GM18520 (cell line): Measurements from ENCODE around the gene GRIK1.

Experiments used
- ATAC-seq: cut with Tn5 transposase; IDR thresholded peaks from one replicate; pipeline ENCODE4 v1.9.1; 2021; ENCODE audit not compliant: unreplicated experiment

GRIK1 gene

DNA sequence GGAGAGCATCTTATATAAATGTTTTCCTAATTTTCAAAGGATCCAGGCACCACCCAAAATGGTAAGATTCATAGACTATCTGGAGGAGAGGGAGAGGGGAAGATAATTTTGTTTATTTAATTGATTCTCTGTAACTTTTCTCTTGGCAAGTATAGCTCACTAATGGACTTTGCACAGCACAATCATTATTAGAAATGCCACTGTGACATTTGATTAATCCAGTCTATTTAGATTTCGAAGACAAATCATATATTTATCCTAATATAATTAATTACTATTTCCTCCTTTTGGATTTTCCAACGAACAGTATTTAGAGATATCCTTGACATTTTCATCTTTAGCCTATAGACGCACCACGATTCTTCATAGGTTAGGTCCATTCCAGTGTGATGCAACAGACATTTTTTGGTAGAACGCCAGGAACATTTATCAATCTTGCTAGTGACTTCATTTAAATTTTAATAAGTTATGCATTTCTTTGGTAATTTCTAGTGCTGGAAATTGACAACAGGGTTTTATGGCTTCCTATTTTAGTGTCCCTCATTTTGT is 152.4 kb downstream of the GRIK1 start:
- ATAC-seq, result no peak

DNA sequence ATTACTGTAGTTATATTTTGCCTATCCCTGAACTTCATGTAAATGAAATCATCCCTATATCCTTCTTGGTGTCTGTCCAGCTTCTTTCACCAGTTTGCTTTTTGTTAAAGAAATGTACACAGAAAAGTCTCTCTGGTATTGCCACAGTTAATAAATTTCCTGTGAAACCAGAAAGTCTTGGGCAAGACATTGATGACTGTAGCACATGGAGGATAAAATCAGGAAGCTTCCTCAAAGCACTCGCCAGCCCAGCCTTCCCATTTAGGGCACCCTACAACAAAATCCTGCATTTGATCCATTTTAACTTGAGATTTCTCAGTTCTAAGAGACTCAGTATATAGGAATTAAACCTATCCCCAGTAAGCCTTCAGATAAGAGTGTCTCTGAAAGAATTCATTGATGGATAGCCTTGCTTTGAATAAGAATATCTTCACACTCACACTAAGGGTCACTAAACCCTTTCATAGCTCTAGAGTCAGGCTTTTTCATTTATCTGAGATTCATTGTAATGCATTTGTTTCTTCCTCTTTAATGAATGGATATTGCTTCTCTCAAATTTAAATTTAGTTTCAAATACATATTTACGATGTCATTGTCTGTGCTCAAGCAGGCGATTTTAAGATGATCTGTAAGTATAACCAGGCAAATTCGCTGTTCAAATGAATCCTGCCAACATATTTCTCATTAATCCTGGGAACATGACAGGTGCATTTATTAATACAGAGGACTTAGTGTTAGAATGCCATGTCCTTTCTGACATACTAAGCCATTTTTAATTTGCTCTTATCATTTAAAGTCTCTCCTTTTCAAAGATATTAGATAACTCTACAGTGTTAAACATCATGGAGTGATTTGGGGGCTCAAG is 153.1 kb downstream of the GRIK1 start:
- no peak for ATAC-seq

DNA sequence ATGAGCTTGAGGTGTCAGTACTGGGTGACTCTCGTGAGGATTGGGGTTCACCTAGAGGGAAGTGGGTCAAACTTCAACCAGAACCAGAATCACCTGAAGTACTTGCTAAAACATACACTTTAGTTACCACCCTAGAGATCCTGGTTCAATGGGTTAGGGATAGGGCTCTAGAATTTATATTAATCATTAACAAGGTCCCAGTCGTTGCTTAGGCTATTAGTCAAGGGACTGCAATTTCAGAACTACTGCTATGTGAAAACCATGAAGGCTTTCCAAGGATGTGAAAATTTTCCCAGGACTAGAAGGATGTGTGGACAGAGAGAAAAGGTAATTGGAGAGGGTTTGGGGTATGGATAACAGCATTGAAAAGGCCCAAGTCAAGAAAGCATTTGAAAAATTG is 162.6 kb downstream of the GRIK1 start:
- no peak for ATAC-seq

DNA sequence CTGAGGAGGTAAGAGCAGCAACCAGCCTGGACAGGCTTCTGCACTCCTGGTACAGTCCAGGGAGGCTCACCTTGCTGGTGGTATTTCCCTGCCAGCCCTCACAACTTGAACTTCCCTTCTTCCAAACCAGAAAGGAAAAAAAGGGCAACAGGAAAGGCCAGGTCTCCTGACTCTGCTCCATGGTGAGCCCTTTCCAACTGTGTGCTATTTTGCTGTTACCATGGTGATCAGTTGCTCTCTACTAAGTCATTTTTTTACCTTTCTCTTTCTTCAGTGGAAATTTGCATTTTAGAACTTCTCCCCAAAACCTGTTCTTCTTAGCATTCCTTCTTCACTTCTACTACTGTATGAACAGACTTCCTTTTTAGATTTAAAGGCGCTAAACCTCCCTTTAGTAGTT is 164.3 kb downstream of the GRIK1 start:
- ATAC-seq, result no peak

DNA sequence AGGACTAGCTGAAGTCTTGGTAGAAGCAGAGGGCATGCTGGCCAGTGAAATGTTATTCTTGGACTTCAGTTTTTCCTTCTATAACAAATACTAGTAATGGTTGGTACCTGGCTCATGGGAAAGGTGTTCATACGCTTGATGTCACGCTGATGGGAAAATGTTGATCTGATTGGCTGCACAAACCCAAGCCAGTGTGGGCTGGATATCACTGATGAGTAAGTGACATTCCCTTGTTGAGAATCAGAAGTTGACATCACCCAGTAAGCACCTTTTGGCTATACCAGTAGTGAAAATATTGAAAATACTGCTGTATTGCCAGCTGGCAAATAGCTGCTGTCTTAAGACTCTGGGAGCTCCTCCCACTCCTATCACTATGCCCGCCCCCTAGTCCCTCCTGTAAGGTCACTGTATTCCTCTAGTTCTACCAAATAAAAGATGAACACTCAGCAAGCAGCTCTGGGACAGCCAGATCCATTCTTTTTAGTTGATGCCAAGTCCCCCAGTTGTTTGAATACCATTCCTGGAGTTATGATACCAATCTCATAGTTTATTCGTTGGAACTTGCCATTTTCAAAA is 168.2 kb downstream of the GRIK1 start:
- no peak for ATAC-seq

DNA sequence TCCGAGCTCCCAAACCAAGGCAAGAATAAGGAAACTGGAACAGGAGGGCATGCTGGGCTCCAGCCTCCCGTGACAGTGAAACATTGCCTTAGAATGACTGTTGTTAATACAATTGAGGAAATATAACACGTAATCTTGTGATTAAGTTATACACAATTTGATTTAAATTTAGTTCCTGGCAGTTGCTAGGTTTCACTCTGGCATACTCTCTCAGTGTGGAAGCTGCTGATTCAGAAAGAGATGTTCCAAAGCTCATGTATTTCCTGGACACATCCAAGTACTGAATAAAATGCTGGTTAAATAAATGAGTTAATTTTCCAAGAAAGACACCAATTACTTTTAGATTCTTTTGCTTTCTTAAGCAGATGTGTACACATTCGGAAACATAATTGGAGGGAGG is 176.1 kb downstream of the GRIK1 start:
- no peak for ATAC-seq

DNA sequence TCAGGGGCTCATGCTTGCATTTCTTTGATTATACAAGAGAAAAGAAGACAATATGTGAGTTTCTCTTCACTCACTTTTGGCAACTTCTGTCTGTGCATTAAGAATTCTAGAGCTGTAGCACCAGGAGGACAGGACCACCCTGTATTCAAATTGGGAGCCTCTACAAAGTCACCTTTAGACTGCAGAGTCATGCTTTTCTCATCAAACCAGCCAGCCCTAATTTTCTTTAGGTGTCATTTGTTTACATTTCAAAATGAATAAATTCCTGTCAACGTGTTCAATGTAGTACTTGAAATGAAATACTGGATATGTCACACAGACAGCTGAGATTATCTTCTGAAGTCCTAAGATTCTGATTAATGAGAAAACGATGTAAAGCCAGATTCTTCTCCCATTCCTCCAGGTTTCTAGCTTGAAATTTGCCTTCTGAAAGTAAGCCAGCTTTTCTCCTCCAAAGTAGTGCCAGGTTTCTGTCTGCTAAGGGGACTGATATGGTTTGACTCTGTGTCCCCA is 177.2 kb downstream of the GRIK1 start:
- ATAC-seq, result no peak

DNA sequence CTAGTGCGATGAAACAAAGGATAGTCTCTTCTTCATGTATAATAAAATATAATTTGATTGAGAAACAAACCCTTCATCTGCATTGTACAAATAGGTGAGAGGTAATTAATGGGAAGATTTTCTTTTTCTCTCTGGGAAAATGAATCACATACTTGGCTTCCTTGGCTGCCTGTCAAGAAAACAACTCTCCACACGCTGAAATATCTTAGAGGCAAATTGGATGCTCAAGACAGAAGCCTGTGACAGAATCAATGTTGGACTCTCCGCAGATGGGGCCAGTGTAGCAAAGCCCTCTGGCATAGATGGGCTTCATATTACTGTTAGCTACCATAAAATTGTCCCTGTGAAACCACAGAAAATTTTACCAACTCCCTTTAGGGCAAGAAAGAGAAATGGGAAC is 186.6 kb downstream of the GRIK1 start:
- no peak for ATAC-seq

DNA sequence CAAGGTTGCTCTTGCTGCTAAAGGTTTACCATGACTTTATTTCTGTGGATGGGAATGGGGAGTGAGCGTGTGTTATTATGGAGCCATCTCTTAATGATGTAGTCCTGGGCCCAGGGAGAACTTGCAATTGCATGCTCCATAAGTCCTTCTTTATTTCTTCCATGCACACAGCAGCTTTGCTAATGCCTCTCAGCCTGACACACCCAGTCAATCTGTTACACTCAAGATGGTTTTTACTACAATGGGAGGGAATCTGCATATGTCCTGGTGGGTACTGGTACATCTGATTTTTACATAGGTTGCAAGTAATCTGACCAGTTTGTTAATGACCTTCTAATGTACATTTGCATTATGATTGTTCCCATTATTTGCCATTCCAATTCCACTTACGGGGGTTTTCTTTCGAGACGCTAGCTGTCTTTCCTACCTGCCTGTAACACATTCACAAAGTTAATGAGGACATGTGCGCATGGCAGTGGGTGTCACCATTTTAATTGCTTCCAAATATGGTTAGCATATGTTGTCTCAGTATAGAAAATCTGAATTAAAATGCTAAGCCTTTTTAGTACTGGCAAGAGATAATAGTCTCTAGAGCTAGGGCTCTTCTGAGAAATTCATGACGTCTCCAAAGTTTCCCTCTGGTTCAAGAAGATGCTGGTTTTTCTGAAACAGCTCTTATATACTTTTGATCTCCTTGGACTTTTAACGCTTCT is 188.2 kb downstream of the GRIK1 start:
- no peak for ATAC-seq

DNA sequence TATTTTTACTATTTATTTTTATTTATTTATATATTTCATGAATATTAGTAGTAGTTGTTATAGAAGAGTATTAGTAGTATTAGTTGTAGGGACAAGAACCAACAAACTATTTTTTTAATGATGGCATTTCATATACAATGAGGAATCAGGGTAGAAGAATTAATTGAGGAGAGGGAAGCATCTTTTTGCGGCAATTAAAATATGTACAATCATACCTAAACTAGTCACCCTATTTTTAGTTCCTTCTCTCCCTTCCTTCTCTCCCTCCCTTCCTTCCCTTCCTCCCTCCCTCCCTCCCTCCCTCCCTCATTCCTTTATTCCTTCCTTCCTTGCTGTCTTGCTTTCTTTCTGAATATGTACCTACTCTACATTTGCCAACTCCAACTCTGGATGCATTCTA is 189.8 kb downstream of the GRIK1 start:
- ATAC-seq, result no peak

DNA sequence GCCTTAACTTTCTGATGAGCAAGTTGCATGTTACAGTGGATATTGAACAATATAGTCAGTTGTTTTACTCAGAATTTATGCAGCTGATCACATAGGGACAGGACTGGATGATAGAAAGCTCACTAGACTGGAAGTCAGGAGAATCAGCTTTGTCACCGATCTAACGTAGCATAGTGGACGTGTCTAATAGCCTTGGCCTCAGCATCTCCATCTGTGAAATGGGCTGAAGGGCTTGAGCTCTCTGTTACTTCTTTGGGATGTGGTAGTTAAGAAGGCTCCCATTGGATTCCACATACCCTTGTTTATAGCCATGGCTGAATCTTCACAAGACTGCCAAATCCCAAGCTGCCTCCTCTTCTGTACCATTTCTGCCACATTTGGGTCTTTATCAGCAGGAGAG is 190.6 kb downstream of the GRIK1 start:
- no peak for ATAC-seq

DNA sequence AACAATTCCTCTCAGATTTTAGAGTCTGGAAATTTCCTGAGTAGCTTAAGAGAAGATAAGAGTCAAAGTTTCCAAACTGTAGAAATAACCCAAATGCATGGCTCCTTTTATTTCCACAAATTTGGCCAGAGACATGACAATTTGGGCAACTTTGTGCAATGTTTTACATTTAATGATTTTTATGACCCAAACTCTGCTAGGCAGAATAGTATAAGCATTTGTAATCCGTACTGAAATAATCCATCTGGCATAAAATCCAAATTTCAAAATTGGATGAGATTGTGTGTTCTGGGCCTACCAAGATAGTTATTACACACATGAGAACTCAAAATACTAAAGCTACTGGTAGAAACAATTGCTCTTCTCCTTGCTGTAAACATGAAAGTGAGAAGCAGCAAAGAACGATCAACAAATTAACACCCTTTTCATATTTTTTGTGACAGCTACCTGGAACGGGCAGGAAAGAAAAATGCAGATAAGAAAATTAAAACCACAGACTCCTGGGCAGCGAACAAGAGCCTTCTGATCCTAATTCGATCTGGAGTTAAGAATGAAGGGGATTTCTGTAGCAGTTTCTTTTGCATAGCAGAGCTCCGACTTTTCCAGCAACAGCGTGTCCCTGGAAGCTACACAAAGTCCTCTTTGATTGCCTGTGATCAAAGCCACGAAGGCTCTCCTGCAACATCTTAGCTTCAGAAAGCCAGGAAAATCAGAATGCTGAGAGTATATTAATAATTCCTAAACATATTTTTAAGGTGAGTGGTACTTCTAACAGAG is 191.2 kb downstream of the GRIK1 start:
- no peak for ATAC-seq

DNA sequence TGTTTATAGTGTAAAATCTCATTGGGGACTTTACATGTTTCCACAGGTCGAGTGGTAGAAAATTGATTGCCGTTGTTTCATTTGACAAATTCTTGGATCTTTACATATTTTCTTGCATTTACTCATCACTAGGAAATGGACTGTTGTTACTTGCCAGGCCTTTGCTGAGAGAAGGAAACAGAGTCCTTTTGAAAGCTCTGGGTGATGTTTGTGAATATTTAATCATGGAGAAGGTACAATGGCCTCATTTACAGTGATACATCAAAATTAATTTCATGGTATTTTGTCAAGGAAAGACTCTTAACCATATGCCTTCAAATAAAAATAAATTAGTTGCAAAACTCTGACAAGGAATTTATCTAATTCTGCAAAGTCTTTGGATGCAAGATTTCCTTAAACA is 198.0 kb downstream of the GRIK1 start:
- no peak for ATAC-seq

DNA sequence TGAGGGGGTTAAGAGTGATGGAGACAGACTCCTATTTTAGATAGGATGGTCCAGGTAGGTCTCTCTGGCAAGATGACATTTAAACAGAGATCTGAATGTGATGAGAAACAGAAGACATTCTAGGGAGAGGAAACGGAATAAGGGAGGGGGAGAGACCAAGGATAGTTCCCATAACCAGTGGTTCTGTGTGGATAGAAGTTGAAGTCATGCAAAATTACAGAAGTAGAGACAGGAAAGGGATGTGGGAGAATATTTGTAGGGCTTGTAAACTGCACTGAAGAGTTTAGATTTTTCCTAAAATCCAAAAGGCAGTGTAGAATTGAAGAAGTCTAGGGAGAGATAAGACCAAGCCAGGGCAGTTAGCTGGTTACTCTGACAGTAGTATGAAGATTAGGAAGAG is 200.6 kb downstream of the GRIK1 start:
- no peak for ATAC-seq

DNA sequence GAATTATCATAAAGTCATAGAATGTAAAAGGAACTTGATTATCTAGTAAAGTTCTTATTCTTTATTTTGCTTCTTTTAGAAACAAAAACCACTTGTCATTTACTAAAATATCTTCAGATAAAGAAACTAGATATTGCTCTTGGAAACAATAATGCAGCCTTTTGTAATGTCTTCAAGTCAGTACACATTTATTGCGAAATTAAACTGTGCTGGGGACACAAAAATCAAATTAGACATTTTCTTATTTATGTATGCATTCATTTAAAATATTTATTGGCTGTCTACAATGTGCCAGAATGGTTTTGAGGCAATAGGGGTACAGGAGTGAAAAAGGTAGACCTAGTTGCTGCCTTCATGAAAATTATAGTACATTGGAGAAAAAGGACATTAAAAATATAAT is 201.1 kb downstream of the GRIK1 start:
- no peak for ATAC-seq

DNA sequence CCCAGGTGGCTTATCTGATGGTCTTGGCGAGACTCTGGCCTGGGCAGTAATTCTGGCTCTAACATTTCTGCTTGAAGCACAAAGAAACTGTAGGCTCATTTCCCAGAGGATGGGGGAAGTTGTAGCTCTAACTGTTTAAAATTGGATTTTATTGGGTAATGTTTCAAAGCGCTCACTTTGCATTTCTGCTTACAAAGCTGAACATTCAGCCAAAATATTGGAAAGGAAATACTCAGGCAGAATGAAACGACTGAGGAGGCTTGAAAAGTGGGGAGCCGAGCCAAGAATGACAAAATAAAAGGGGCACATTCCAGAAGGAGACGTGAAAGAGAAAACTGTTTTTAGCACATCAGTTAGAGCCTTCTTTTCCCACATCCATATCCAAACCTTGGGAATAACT is 202.6 kb downstream of the GRIK1 start:
- ATAC-seq, result no peak

DNA sequence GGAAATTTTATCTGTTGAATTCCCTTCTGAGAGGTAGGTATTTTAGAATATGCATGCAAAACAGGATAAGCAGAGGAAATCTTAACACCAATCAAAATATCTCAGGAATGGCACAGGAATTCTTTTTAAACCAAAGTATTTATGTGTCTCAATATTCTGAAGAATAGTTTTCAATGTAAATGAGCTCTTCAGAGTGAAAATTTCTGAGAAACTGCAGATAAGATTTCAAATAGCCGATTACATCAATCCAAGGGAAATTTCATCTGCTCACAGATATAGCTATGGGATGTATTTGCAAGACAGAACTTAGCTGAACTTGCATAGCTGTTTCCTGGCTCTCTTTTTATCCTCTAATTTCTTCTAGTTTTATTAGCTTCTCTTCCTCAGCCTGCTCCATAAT is 209.5 kb downstream of the GRIK1 start:
- no peak for ATAC-seq

DNA sequence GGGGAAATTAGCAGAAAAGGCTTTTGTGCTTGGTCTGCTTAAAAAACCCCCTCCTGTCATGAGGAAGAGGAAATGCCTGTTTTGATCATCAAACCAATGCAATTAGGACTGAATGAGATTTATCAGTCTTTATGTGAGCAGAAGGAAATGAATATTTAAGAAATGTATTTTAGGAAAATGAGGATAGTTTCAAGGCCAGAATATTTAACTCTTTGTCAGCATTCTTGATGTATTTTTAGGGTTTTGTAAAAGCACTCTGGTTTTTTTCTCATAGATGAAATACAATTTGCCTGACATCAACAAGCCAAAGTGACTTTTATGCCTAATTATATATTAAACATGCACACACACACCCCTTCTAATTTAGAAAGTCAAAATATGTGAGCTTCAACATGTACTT is 213.8 kb downstream of the GRIK1 start:
- no peak for ATAC-seq

DNA sequence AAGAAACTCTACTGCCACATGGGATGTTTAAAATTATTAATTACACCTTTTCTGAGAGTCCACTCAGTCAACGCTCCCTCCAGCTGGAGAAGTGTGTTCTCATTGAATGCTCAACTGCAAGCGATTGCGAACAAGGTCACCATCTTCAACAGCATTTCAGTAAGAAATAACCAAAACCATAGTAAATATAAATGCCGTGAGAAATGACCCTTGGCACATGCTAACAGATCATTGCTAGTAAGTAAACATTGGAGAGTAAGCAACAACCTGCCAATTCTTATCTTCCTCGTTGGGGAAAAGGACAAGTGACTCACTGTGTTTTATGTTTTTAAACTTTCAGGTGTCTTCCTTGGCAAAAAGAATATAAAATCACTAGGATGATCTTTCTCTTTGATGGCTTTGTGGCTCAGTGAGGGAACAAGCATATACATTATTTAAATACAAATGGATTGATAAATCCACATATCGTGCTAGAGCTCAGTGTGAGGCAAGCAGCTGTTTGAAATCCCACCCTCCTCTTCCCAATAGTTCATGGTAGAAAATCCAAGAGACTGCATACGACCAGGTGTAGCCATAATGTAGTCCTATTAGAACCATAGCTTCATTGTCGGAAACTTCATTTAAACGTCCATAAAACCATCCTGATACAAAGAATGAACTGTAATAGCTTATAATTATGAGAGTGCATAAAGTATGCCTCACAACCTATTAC is 214.6 kb downstream of the GRIK1 start:
- no peak for ATAC-seq

DNA sequence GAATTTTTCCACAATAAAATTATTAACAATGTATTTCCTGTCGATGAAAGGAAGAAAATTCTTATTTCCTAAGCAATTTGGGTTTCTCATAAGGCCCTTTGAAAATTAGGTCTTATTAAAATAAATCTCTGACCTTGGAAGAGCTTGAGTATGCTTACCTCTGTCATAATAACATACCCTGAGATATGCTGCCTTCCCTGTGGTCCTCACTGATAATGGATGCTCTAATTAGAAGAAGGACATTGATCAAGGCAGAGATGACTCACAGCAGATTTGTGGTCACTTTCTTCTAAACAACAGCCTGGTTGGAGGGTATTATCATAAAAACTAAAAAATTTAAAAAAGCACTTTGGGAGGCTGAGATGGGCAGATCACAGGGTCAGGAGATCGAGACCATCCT is 217.8 kb downstream of the GRIK1 start:
- ATAC-seq, result no peak
